GM18498 (cell line): ENCODE measurements around the gene HLA-DQB1.

ENCODE experiments used
- ATAC-seq: cut with Tn5 transposase; IDR thresholded peaks from one replicate; pipeline ENCODE4 v1.9.1; 2021; ENCODE audit warnings: mild to moderate bottlenecking, moderate library complexity; ENCODE audit not compliant: unreplicated experiment

The HLA-DQB1 gene

DNA sequence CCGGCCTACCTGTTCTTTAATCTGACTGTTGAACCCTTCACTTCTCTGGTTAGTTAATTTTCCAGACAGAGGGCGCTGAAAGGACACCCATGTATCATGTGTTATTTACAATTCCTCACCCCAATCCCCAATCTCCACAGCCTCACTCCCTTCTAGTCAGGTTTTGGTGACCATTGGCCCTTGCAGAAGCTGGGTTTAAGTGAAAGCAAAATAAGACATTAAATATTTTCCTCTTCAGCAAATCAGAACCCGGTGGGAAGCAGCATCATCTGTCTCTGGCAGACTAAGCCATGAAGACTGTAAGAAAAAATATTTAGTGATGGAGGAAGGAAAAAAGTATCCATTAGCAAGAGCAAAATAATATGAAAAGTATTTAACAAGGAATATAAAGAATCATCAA, 38.6 kb downstream of the HLA-DQB1 start:
- peak; percentile 44 for ATAC-seq

DNA sequence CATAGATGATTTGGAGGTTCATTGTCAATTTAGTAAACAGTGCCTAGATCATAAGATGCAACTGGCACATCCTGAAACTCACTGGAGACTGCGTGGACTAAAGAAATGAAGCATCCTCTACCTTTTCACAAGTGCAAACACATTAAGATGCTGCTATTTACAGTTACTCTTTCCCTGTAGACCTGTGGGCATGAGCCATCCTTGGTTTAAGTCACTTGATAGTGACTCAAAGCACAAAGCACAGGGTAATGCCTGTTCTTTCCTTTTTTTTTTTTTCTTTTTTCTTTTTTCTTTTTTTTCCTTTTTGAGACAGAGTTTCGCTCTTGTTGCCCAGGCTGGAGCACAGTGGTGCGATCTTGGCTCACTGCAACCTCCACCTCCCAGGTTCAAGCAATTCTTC, 39.2 kb downstream of the HLA-DQB1 start:
- no peak for ATAC-seq

DNA sequence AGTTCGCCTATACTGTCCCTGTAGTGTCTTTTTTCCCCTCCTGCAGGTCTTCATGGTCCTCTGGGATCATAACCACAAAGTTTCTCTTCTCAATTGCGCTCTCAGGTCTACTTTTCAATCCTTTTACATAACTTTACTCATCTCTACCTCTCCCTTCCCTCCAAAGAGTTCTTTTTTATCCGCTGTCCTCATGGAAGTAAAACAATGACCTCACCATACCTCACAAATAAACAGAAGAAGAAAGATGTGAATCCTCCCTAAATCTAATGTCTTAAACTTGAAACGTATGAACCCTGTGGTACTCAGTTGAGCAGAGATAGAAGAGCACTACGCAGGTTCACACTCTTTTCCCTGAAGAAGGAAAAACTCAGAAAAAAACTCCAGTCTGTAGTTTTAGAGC, 41.3 kb downstream of the HLA-DQB1 start:
- ATAC-seq: no peak

DNA sequence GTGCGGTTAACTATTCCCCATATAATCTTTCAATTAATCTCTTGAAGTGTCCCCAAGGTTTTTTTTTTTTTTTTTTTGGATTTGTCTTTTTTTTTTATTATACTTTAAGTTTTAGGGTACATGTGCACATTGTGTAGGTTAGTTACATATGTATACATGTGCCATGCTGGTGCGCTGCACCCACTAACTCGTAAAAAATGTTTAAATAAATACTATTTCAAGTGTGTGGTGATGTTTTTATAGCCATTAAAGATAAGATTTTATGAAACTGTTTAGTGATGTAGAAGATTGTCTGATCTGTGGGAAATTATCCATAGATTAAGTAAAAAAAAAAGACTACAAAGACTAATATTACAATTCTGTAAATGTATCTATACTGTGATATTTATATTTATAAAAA, 41.9 kb downstream of the HLA-DQB1 start:
- no peak for ATAC-seq

DNA sequence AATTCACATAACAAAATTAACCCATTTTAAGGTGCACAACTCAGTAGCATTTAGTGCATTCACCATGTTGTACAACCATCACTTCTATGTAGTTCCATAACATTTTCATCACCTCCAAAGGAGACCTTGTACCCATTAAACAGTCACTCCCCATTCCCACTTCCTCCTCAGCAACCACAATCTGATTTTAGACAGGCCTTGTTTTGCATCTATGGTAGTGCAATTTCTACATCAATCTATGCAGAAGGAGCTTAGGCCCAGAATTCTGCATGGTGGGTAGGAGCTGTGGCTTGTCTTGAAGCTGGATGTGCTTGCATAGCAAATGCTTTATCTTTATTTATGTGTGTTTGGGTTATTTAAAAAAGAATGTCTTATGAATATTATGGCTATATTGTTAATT, 42.8 kb downstream of the HLA-DQB1 start:
- ATAC-seq: no peak

DNA sequence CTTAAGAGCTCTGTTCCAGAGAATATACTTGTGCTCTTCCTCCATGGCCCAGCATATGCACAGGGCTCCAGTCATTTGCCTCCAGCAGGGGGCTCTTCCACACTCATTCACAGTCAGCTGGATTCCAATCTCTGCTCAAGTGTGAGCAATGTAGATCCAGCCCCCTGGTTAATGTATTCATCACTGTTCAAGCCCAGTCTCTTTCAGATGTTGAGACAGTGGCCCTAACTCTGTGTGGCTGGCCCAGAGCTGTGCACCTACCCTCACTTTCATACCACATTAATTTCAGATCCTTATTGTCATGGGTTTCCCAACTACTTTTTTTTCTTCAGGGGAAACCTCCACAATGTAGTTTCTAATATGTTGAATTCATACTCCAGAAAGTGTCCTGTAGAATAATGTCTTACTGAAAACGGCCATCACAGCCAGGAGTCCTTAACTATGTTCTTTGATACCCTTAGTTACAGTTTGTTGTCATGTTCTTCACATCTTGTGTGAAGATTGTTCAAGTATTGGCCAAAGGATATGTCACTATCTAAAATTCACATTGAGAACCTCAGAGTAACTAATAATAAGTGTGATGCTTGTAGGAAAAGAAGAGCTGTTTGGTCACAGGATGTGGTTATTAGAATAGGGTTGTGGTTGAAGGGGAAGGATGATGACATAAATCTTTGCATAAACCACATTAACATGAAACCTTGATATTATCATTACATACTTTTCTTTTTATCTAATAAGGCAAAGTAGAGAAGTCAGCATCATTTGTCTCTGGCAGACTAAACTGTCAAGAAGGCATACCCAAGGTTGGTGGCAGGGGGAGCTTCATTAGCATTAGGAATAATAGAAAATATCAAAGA, 43.7 kb downstream of the HLA-DQB1 start:
- peak; percentile 71 for ATAC-seq

DNA sequence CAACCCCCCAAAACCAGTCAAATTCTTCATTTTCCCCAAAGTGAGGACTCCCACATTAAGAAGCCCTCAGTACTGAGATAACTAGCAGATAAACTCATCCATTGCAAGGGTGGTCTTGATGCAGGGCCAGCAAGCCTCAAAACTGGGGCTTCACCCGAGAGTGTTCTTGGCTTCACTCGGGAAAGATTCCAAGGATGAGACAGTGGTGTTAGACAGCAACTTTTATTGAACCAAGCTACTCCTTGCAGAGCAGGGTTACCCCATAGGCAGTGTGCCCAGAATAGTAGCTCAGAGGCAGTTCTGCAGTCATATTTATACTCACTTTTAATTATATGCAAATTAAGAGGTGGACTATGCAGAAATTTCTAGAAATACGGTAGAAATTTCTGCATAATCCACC, 45.1 kb downstream of the HLA-DQB1 start:
- no peak for ATAC-seq

DNA sequence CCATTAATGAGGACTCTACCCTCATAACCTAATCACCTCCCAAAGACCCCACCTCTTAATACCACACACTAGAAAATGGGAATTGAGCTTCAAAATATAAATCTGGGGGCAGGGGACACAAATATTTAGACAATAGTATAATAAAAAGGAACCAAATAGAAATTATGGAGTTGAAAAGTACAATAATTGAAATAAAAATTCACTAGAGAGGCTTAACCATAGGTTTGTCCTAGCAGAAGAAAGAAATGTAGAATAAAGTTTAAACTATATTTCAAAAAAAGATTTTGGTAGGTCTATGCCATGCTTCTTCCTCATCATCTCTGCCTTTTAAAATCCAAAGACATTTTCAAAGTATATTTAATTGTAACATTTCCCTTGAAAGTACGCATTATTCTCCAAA, 48.7 kb downstream of the HLA-DQB1 start:
- ATAC-seq: no peak

DNA sequence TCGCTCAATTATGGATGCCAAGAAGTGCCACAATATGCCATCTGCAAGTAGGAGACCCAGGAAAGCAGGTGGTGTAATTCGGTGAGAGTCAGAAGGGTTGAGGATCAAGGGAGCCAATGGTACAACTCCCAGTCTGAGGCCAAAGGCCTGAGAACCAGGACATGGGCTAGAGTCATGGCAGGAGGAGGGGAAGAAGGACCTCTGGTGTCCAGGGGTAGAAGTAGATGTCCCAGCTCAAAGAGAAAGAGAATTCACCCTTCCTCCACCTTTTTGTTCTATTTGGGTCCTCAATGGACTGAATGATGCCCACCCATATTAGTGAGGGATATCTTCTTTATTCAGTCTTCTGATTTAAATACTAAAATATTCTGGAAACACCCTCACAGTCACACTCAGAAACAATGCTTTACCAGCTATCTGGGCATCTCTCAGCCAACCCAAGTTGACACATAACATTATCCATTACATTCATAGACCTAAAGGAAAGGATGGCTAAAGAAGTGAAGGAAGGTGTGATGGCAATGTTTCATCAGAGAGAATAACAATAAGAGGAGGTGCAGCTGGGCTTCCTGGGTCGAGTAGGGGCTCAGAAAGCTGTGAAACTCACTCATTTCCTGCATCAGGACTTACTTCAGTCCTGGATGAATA, 50.4 kb downstream of the HLA-DQB1 start:
- no peak for ATAC-seq

DNA sequence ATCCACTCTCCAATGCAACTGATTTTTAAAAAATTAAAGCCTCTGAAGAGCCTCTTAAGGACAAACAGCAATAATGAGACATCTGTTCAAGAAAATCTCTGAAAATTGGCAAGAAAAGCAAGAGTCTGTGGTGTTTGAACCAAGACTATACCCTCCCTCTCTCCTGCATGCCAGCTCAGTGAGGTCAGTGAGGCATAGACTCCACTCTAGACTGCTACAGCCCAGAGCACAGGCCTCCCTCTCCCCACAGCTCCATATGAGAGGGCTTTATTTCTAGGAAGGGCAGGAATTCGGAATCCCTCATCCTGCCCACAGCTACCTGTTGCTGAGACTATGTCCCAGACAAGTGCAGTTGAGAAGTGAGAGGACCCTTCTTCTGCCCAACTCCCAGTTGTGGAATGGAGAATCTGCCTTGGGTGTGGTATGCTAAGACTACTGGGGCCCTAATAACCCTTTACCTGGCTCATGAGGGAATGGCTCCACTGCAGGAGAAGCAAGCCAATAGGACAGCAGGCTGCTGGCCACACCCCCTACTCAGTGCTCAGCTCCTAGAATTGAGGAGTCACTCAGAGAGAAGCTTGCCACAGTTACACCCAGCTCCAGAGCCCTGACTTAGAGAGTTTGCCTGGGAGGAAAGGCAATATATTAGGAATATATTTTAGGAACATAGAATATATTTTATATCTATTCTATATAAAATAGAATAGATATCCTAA, 51.9 kb downstream of the HLA-DQB1 start:
- no peak for ATAC-seq

DNA sequence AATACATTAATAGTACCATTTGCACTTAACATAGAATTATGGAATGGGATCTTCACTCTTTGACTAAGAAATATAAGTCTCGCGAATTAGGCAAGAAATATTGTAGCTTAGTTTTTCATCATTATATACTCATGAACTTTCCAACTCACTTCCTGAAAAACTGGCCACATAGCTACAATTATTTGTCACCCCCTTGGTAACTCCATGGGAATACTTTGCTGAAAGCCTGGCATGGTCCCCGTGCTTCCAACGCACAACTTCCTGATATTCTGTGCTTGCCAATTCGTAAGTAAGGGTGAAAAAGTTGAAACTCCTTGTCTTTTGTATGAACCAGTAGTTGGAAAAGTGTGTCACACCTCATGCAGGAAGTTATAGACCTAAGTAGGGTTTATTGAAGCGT, 53.0 kb downstream of the HLA-DQB1 start:
- no peak for ATAC-seq

DNA sequence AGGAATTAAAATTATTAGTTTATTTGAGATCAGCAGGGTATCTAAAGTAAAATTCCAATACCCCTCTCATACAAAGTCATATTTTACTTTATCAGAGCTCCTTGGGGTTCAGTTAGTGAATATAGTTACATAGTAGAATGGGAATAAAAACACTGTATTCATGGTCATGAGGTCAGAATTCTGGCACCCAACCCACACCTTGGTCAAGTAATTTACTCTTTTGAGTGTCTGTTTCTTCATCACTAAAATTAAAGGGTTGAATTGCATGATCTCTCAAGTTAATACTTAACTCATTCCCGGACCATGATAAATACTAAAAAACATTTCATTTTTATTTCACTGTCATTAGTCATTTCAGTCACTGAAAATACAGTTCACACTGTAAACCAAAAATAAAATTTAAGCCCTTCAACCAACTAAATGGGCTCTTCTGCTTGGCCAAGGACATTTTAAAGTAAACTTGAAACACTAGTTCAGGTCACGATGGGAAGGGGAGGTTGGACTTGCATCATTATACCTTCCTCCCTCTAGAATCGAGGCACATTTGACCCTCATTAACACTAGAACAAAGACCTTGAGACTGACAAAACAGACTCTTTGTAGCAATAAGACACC, 55.7 kb downstream of the HLA-DQB1 start:
- no peak for ATAC-seq

DNA sequence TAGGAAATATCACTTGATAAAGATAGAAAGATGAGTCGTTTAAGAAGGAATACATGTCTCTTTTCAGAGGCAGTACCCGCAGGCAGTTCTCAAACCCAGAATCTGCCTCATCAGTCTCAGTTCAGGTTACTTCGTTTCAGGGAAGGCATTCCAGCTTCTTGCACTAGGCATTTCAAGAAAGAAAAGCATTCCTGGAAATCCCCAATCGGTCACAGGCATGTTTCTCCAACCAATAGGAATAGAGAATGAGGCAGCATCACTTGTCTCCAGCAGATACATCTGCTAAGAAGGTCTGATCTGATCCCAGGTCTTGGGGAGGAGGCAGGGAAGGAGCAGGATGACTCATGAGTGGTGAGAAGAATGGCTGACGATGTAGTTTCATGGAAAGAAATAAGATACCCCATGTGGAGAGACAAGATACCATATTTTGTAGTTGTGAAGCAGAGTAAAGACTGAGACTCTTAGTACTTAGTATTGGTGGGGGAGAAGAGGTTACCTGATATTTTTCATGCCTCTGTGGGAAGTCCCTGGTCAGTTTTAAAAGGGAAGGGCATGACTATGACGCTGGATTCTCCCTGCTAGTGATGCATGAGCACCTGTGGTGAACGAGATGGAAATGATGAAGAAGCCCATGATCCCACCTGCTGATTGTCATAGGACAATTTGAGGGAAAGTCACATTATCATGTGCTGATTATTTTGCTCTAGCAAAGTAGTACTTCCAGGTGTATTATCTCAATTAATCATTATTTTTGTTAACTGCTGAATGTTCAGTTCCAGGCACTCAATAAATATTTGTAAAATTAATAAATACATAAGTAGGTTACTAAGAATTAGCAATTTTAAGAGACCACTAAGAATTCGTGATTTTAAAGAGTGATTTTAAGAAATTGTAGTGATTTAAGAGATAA, 56.5 kb downstream of the HLA-DQB1 start:
- ATAC-seq: peak; percentile 93
